K562 (cell line): ENCODE results near the gene EMC1. TPM values are rescaled to one million over a fixed set of nuclear protein-coding genes. Genes with fewer than 3 reads are reported as not detected.

Source experiments
- DIDO1 ChIP-seq: fragments of 450-650 bp; IDR thresholded peaks from 2 replicates; pipeline ENCODE4 v1.6.1; 2016; ENCODE audit warnings: low read depth, missing biosample characterization, missing genetic modification characterization
- ESRRA ChIP-seq: fragments of 450-650 bp; IDR thresholded peaks from 2 replicates; pipeline ENCODE4 v1.6.1; 2014; ENCODE audit warnings: low read depth, mild to moderate bottlenecking, moderate library complexity, borderline replicate concordance
- ETV6 ChIP-seq, 3 experiments: fragments of 150-350 bp in 1 of 3; sonication (generic) in 1 of 3; formaldehyde crosslinking in 1 of 3; IDR thresholded peaks; 2 replicates each; pipeline versions ENCODE4 v1.6.1 to v1.8.0; 2014 to 2022; ENCODE audit warnings: borderline replicate concordance in 2 of 3, low read depth in 2 of 3, antibody characterized with exemption in 1 of 3, low read length in 1 of 3, mild to moderate bottlenecking in 1 of 3, missing genetic modification reagents in 1 of 3
- GABPA ChIP-seq: fragments of 200-800 bp; sonication (Bioruptor generic); conservative IDR thresholded peaks from 2 replicates; pipeline ENCODE4 v1.6.1; 2016; ENCODE audit warnings: low read depth, missing genetic modification characterization, missing compliant biosample characterization
- HDAC1 ChIP-seq, 2 experiments: fragments of 450-650 bp; IDR thresholded peaks; 2 replicates each; pipeline ENCODE4 v1.6.1; 2016 to 2017; ENCODE audit warnings: inconsistent platforms in 1 of 2, mild to moderate bottlenecking in 1 of 2, moderate library complexity in 1 of 2
- NCOA6 ChIP-seq: fragments of 450-650 bp; IDR thresholded peaks from 2 replicates; pipeline ENCODE4 v1.6.1; 2017; ENCODE audit warnings: mild to moderate bottlenecking
- NFRKB ChIP-seq: fragments of 450-650 bp; IDR thresholded peaks from 2 replicates; pipeline ENCODE4 v1.6.1; 2016; ENCODE audit warnings: low read depth
- NR2C2 ChIP-seq, 2 experiments: fragments of 200-800 bp in 1 of 2; sonication (Bioruptor generic) in 1 of 2; sonication (generic) in 1 of 2; formaldehyde crosslinking in 1 of 2; IDR thresholded peaks; 2 replicates each; pipeline versions ENCODE4 v1.6.1 to v1.8.0; 2016 to 2022; ENCODE audit warnings: mild to moderate bottlenecking in 1 of 2, missing compliant biosample characterization in 1 of 2, missing genetic modification characterization in 1 of 2, missing genetic modification reagents in 1 of 2
- PRPF4 ChIP-seq: fragments of 200-400 bp; formaldehyde crosslinking; IDR thresholded peaks from one replicate; pipeline ENCODE4 v1.6.1; 2017; ENCODE audit warnings: low read length, low read depth, mild to moderate bottlenecking; ENCODE audit not compliant: insufficient read depth, poor library complexity, severe bottlenecking
- RCOR1 ChIP-seq, 2 experiments: IDR thresholded peaks; 2 replicates each; pipeline ENCODE4 v1.6.1; 2012; ENCODE audit warnings: low read depth in 2 of 2, low read length in 2 of 2, borderline replicate concordance in 1 of 2, improper control_type of control experiment in 1 of 2
- SETDB1 ChIP-seq: IDR thresholded peaks from one replicate; pipeline ENCODE4 v1.6.1; 2012; ENCODE audit warnings: low read length, control low read depth, inconsistent platforms
- SMAD4 ChIP-seq: fragments of 250-450 bp; sonication (Bioruptor Pico); conservative IDR thresholded peaks from 2 replicates; pipeline ENCODE4 v1.8.0; 2021; ENCODE audit warnings: inconsistent platforms, mild to moderate bottlenecking, moderate library complexity
- SREBF2 ChIP-seq: sonication (generic); formaldehyde crosslinking; IDR thresholded peaks from 2 replicates; pipeline ENCODE4 v1.4.0; 2020; ENCODE audit warnings: mild to moderate bottlenecking, missing genetic modification reagents
- ZNF239 ChIP-seq: fragments of 250-450 bp; sonication (Bioruptor Pico); IDR thresholded peaks from 2 replicates; pipeline ENCODE4 v1.4.0; 2020; ENCODE audit warnings: mild to moderate bottlenecking
- ZNF583 ChIP-seq: fragments of 250-450 bp; sonication (Bioruptor Pico); IDR thresholded peaks from 2 replicates; pipeline ENCODE4 v1.4.0; 2020
- ZNF586 ChIP-seq: fragments of 450-650 bp; formaldehyde crosslinking; conservative IDR thresholded peaks from 2 replicates; pipeline ENCODE4 v1.4.0; 2020; ENCODE audit warnings: mild to moderate bottlenecking, moderate library complexity
- ZNF780A ChIP-seq: fragments of 250-450 bp; sonication (Bioruptor Pico); IDR thresholded peaks from 2 replicates; pipeline ENCODE4 v1.5.0; 2021; ENCODE audit warnings: mild to moderate bottlenecking
- polyA plus RNA-seq, 8 experiments: library from polyadenylated mRNA; depleted of rRNA in 4 of 8; stranded (reverse) in 5 of 8; unstranded in 3 of 8; fragments of >200 nt; fragmentation: Nextera tagmentation in 2 of 8; fragmentation: Illumina TruSeq in 1 of 8; extraction: Ambion mirVana in 2 of 8; extraction: Trizol in 1 of 8; gene quantifications; 2 replicates each; pipeline versions ENCODE4 v1.2.1 to v1.2.3, GENCODE V29; 2011 to 2014; ENCODE audit warnings: inconsistent platforms in 1 of 8, missing spikeins in 1 of 8
- total RNA-seq, 7 experiments: library from RNA; depleted of rRNA in 6 of 7; stranded (reverse); fragments of >200 nt in 6 of 7; fragmentation: Illumina TruSeq in 2 of 7; extraction: Trizol in 2 of 7; gene quantifications; 2 replicates each; pipeline versions ENCODE4 v1.2.1 to v1.2.3, GENCODE V29; 2011 to 2021; ENCODE audit warnings: low replicate concordance in 1 of 7
- TF ChIP-seq, protein P1 (sequence below): sonication (generic); formaldehyde crosslinking; IDR thresholded peaks from 2 replicates; pipeline ENCODE4 v1.8.1; 2023; ENCODE audit warnings: mild to moderate bottlenecking, missing genetic modification reagents
- TF ChIP-seq, protein P2 (sequence below): sonication (generic); formaldehyde crosslinking; IDR thresholded peaks from 2 replicates; pipeline ENCODE4 v1.9.0; 2022; ENCODE audit warnings: mild to moderate bottlenecking, missing genetic modification reagents
- TF ChIP-seq, protein P3 (sequence below): fragments of 450-650 bp; formaldehyde crosslinking; IDR thresholded peaks from 2 replicates; pipeline ENCODE4 v1.4.0; 2020; ENCODE audit warnings: mild to moderate bottlenecking, moderate library complexity
- TF ChIP-seq, protein P4 (sequence below): sonication (generic); formaldehyde crosslinking; IDR thresholded peaks from 2 replicates; pipeline ENCODE4 v1.8.0; 2022; ENCODE audit warnings: mild to moderate bottlenecking, missing genetic modification reagents

EMC1 gene
- total and polyA plus RNA-seq, 9 of the 15 experiments (the other 6 are each of a cell fraction or from before 2014, with no cell fraction given), result 17.8 to 88.2 (median 37.4) TPM

DNA sequence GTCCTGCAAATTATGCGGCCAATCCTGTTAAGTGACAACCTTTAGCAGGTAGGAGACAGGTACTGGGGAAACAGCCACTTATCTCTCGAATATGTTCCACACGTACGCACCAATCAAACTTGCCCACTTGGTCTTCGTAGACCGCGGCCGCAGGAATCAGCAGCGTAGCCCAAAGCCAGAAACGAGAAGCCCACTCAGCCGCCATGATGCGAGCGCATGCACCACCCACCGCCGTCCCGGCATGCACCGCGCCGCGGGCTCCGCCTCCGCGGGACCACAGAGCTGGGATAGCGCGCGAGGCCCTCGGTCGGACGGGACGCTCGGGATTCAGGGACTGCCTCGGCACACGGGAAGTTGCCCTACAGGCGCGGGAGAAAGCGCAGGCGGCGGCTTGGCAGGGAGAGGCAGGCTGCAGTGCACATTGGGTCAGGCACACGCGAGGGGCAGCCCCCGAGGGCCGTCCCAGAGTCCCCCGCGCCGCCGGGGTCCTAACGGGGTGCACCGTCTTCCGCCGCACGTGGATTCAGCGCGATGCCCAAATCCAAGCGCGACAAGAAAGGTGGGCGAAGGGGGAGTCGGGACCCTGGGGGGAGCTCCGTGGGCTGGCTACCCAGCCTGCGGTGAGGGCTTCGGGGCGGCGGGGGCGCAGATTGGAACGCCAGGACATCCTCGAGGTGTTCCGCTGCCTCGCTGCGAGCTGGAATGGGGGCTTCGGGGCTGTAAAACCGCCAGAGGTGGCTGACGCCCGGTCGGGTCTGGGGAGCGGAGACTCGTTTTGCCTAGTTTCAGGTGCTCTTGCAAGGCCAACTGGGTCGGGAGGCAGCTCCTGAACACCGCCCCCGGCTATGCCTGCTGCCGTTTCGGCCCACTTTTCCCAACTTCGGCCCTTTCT is at the start of gene EMC1, which contains the start of gene MRTO4 (continued):
- TF ChIP-seq ETV6 (IDR thresholded peaks at IDR 0.05; ENCODE audit: borderline replicate concordance in 1 of 2, low read depth in 2 of 2, low read length in 1 of 2) (peak in 1 of 2 experiments; percentile 22; a peak in 1 of 4 replicates), ETV6 (CRISPR knock-in tag; IDR thresholded peaks at IDR 0.05; ENCODE audit: borderline replicate concordance) (no peak; the same call in 1 of the 2 replicates), DIDO1 (tag) (peak; percentile 92), SETDB1 (peak; percentile 96), ZNF780A (CRISPR knock-in tag) (no peak), HDAC1 (IDR thresholded peaks at IDR 0.05) (peak; percentile 95 to 99; a peak in 3 of 4 replicates), ZNF239 (CRISPR knock-in tag) (peak; percentile 64), RCOR1 (IDR thresholded peaks at IDR 0.05; ENCODE audit: borderline replicate concordance in 1 of 2, low read depth in 2 of 2, low read length in 2 of 2) (peak in 1 of 2 experiments; percentile 21; a peak in 1 of 4 replicates), ZNF586 (CRISPR knock-in tag) (0 out of 2 replicates have a peak, but pooled peaks have one; percentile 10), ESRRA (peak; percentile 79; the same call in 1 of the 2 replicates), PRPF4 (peak; percentile 71), NCOA6 (no peak), NR2C2 (CRISPR knock-in tag; IDR thresholded peaks at IDR 0.05) (peak; percentile 9; the same call in 1 of the 2 replicates), NR2C2 (tag; IDR thresholded peaks at IDR 0.05) (peak; percentile 80), ZNF583 (peak; percentile 81; the same call in 1 of the 2 replicates), GABPA (tag) (peak; percentile 78), SMAD4 (CRISPR knock-in tag) (peak; percentile 81), SREBF2 (CRISPR knock-in tag) (no peak), NFRKB (peak; percentile 82)
- TF ChIP-seq, protein P1, sequence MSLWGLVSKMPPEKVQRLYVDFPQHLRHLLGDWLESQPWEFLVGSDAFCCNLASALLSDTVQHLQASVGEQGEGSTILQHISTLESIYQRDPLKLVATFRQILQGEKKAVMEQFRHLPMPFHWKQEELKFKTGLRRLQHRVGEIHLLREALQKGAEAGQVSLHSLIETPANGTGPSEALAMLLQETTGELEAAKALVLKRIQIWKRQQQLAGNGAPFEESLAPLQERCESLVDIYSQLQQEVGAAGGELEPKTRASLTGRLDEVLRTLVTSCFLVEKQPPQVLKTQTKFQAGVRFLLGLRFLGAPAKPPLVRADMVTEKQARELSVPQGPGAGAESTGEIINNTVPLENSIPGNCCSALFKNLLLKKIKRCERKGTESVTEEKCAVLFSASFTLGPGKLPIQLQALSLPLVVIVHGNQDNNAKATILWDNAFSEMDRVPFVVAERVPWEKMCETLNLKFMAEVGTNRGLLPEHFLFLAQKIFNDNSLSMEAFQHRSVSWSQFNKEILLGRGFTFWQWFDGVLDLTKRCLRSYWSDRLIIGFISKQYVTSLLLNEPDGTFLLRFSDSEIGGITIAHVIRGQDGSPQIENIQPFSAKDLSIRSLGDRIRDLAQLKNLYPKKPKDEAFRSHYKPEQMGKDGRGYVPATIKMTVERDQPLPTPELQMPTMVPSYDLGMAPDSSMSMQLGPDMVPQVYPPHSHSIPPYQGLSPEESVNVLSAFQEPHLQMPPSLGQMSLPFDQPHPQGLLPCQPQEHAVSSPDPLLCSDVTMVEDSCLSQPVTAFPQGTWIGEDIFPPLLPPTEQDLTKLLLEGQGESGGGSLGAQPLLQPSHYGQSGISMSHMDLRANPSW, result no peak; the same call in 1 of the 2 replicates
- TF ChIP-seq, protein P2, sequence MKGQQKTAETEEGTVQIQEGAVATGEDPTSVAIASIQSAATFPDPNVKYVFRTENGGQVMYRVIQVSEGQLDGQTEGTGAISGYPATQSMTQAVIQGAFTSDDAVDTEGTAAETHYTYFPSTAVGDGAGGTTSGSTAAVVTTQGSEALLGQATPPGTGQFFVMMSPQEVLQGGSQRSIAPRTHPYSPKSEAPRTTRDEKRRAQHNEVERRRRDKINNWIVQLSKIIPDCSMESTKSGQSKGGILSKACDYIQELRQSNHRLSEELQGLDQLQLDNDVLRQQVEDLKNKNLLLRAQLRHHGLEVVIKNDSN (CRISPR knock-in tag), result peak; percentile 58
- TF ChIP-seq, protein P3, sequence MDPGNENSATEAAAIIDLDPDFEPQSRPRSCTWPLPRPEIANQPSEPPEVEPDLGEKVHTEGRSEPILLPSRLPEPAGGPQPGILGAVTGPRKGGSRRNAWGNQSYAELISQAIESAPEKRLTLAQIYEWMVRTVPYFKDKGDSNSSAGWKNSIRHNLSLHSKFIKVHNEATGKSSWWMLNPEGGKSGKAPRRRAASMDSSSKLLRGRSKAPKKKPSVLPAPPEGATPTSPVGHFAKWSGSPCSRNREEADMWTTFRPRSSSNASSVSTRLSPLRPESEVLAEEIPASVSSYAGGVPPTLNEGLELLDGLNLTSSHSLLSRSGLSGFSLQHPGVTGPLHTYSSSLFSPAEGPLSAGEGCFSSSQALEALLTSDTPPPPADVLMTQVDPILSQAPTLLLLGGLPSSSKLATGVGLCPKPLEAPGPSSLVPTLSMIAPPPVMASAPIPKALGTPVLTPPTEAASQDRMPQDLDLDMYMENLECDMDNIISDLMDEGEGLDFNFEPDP, result 0 out of 2 replicates have a peak, but pooled peaks have one; percentile 50
- TF ChIP-seq, protein P4, sequence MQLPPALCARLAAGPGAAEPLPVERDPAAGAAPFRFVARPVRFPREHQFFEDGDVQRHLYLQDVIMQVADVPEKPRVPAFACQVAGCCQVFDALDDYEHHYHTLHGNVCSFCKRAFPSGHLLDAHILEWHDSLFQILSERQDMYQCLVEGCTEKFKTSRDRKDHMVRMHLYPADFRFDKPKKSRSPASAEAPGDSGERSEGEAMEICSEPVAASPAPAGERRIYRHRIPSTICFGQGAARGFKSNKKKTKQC (CRISPR knock-in tag), result peak; percentile 84
